Tibial nerve (tissue), 4 donors: ENCODE results near the gene C1orf52. TPM values are rescaled to one million over a fixed set of nuclear protein-coding genes. Genes with fewer than 3 reads are reported as not detected.

Experiments used
- DNase-seq, 2 donors: peaks; one replicate each; pipeline ENCODE4 v3.0.0-alpha.2; 2019; ENCODE audit warnings: low spot score in 2 of 2
- H3K27ac ChIP-seq, 4 donors: fragments of 200-600 bp; sonication (generic) in 3 of 4; one replicate each; pipeline ENCODE4 v1.5.1; 2017 to 2019; ENCODE audit warnings: mild to moderate bottlenecking in 1 of 4
- H3K27me3 ChIP-seq, 2 donors: fragments of 200-600 bp; sonication (generic) in 1 of 2; one replicate each; pipeline versions ENCODE4 v1.5.1 to v1.6.0; 2017 to 2019
- H3K36me3 ChIP-seq, 3 donors: fragments of 200-600 bp; sonication (generic); one replicate each; pipeline ENCODE4 v1.5.1; 2018 to 2019
- H3K4me1 ChIP-seq, 4 donors: fragments of 200-600 bp; sonication (generic) in 3 of 4; one replicate each; pipeline ENCODE4 v1.5.1; 2017 to 2019
- H3K4me3 ChIP-seq, 4 donors: fragments of 200-600 bp; sonication (generic) in 3 of 4; one replicate each; pipeline ENCODE4 v1.5.1; 2017 to 2019; ENCODE audit warnings: mild to moderate bottlenecking in 1 of 4, moderate library complexity in 1 of 4
- H3K9me3 ChIP-seq, 4 donors: fragments of 200-600 bp; sonication (generic) in 3 of 4; one replicate each; pipeline ENCODE4 v1.5.1; 2017 to 2019
- EP300 ChIP-seq, 2 donors: sonication (generic); formaldehyde crosslinking; IDR thresholded peaks; one replicate each; pipeline ENCODE4 v1.6.1; 2017; ENCODE audit warnings: antibody characterized with exemption in 2 of 2, mild to moderate bottlenecking in 1 of 2
- POLR2A ChIP-seq, 2 donors: fragments of 450-650 bp; IDR thresholded peaks; one replicate each; pipeline ENCODE4 v1.6.1; 2017; ENCODE audit warnings: antibody characterized with exemption in 2 of 2, mild to moderate bottlenecking in 2 of 2, moderate library complexity in 2 of 2
- WGBS, 2 donors: methylation state at CpG; one replicate each; pipeline ENCODE4 v1.1.5; 2018; 5-methylcytosine and 5-hydroxymethylcytosine counted together
- total RNA-seq, 4 donors: library from RNA; depleted of rRNA; stranded (reverse); fragments of >200 nt; gene quantifications; one replicate each; pipeline ENCODE4 v1.1.0, GENCODE V29; 2016
- TF ChIP-seq, protein P1 (sequence below), 5 experiments: fragments of 200-600 bp in 3 of 5; fragments of 450-650 bp in 2 of 5; sonication (generic) in 3 of 5; IDR thresholded peaks; one replicate each; pipeline ENCODE4 v1.5.1; 2016 to 2019; ENCODE audit warnings: antibody characterized with exemption in 5 of 5, mild to moderate bottlenecking in 3 of 5, moderate library complexity in 2 of 5

Gene C1orf52
- total RNA-seq, 4 donors from 2014 or later, result 12.7 to 34.8 (median 24.5) TPM

DNA sequence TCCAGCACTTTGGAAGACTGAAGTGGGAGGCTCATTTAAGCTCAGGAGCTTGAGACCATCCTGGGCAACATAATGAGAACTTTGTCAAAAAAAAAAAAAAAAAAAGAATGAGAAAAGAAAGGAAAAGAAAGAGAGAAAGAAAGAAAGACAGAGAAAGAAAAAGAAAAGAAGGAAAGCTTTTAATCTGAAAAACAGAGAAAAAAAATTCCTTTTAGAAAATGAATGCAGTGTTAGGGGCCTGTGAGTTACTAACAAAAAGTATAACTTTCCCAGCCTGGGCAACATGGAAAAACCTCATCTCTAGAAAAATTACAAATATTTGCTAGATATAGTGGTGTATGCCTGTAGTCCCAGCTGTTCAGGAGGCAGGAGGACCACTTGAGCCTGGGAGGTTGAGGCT, 42.8 kb downstream of the C1orf52 start:
- Histone ChIP-seq H3K4me3 (no peak overlapping the region), H3K9me3 (no peaks in the 10 kb centered on the region), H3K4me1 (no peaks in the 10 kb centered on the region), H3K36me3 (no peaks in the 10 kb centered on the region), H3K27me3 (no peaks in the 10 kb centered on the region), H3K27ac (no peak overlapping the region)
- DNase-seq, result no peak
- no peak for TF ChIP-seq EP300 (IDR thresholded peaks at IDR 0.05)
- TF ChIP-seq, protein P1, sequence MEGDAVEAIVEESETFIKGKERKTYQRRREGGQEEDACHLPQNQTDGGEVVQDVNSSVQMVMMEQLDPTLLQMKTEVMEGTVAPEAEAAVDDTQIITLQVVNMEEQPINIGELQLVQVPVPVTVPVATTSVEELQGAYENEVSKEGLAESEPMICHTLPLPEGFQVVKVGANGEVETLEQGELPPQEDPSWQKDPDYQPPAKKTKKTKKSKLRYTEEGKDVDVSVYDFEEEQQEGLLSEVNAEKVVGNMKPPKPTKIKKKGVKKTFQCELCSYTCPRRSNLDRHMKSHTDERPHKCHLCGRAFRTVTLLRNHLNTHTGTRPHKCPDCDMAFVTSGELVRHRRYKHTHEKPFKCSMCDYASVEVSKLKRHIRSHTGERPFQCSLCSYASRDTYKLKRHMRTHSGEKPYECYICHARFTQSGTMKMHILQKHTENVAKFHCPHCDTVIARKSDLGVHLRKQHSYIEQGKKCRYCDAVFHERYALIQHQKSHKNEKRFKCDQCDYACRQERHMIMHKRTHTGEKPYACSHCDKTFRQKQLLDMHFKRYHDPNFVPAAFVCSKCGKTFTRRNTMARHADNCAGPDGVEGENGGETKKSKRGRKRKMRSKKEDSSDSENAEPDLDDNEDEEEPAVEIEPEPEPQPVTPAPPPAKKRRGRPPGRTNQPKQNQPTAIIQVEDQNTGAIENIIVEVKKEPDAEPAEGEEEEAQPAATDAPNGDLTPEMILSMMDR (IDR thresholded peaks at IDR 0.05), result no peak
- no peak for TF ChIP-seq POLR2A (IDR thresholded peaks at IDR 0.05)

DNA sequence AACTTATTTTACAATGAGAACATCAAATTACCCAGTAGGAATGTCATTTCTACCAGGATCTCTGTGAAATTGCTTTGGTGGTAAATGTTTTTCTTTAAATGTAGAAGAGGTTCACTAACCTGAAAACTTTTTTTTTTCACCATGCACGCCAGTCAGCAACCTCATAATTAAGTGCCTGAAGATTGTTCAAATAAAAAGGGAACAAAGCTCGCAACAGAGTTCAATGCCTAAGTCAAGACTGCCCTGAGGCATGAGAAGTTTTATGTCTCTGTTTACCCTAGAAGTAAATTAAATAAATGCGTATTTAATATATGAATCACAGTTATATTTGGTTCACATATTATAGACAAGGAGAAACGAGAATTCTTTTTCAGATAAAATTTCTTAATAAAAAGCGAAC, 44.8 kb downstream of the C1orf52 start:
- H3K9me3 ChIP-seq, result no peaks in the 10 kb centered on the region
- no peak for DNase-seq
- no peak overlapping the region for H3K27ac ChIP-seq
- H3K4me3 ChIP-seq, result no peak overlapping the region
- H3K4me1 ChIP-seq, result no peaks in the 10 kb centered on the region
- WGBS, 2 donors, result 69 to 70% methylated on average over 5 of the region's 5 CpGs
- TF ChIP-seq POLR2A (IDR thresholded peaks at IDR 0.05) (no peak), EP300 (IDR thresholded peaks at IDR 0.05) (no peak)
- TF ChIP-seq, protein P1 (IDR thresholded peaks at IDR 0.05), result no peak
- H3K36me3 ChIP-seq, result no peaks in the 10 kb centered on the region
- no peaks in the 10 kb centered on the region for H3K27me3 ChIP-seq

DNA sequence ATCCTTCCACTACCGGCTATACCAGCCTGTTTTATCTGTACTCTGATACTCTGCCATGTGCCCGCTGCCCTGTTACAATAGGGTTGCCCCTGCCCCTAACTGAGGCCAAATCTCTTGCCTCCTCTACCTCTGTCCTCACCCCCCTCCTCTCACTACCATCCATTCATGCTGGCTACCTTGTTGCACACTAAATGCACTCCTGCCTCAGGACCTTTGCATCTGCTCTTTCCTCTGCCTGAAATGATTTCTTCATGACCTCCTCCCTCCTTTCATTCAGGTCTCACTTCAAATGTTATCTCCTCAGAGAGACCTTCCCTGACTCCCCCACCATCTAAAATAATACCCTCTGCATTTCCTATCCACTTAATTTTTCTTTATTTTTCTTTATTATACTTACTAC, 51.0 kb downstream of the C1orf52 start:
- Histone ChIP-seq H3K27ac (no peak overlapping the region), H3K27me3 (no peaks in the 10 kb centered on the region), H3K4me1 (no peaks in the 10 kb centered on the region), H3K9me3 (no peaks in the 10 kb centered on the region), H3K36me3 (no peaks in the 10 kb centered on the region), H3K4me3 (no peak overlapping the region)
- 87 to 94% methylated on average over 2 of the region's 2 CpGs for WGBS, 2 donors
- TF ChIP-seq POLR2A (IDR thresholded peaks at IDR 0.05), result no peak
- DNase-seq, result no peak

DNA sequence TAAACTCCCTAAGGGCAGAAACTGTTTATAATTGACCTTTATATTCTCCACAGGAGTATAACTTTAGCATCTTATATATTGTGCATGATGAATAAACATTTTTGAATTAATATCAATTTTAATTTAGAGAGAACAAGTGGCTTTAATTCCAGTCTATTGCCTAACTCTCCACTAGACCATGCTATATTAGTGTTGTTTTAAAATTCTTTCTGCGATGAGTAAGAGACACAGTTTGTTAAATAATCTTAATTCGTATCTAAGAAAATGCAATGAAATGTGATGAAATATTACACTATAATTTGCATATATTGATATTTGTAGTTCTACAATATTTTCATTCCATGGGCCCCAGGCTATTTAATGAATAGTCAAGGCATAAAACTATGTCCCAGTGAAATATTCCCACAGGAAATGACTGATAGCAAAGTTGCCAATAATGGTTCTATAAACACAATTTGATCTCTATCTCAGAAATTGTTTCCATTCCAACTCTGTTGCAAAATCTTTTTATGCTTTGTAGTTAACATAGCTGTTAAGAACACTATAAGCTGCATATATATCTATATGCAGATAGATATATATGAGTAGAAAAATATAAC, 55.8 kb downstream of the C1orf52 start:
- no peaks in the 10 kb centered on the region for H3K27me3 ChIP-seq
- H3K4me1 ChIP-seq, result peaks cover 0 to 26% (median 0%) of the 10 kb centered on the region in 4 donors
- H3K27ac ChIP-seq, result no peak overlapping the region
- no peak for DNase-seq
- TF ChIP-seq, protein P1 (IDR thresholded peaks at IDR 0.05), result no peak
- TF ChIP-seq EP300 (IDR thresholded peaks at IDR 0.05), result no peak
- no peak for TF ChIP-seq POLR2A (IDR thresholded peaks at IDR 0.05)
- WGBS, 2 donors, result 70 to 71% methylated on average over 2 of the region's 2 CpGs
- no peaks in the 10 kb centered on the region for H3K9me3 ChIP-seq
- H3K4me3 ChIP-seq, result no peak overlapping the region
- no peaks in the 10 kb centered on the region for H3K36me3 ChIP-seq

DNA sequence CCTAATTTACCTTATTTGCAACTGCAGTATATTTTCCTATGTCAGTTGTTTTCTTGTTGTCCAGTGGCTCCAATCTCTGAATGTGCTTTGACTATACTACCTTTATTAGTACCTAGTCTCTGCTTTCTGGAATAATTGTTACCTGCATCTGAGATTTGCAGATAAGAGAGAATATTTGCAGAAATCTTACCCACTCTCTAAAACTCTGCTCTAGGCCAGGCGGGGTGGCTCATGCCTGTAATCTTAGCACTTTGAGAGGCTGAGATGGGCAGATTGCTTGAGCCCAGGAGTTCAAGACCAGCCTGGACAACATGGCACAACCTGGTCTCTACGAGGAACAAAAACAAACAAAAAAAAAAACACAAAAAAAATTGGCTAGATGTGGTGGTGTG, 56.6 kb downstream of the C1orf52 start:
- H3K4me3 ChIP-seq, result no peak overlapping the region
- peaks cover 0 to 35% (median 0%) of the 10 kb centered on the region in 4 donors for H3K4me1 ChIP-seq
- WGBS, 2 donors, result 86 to 96% methylated on average over 2 of the region's 2 CpGs
- no peak overlapping the region for H3K27ac ChIP-seq
- DNase-seq, result no peak
- no peaks in the 10 kb centered on the region for H3K36me3 ChIP-seq
- TF ChIP-seq, protein P1 (IDR thresholded peaks at IDR 0.05), result no peak
- TF ChIP-seq EP300 (IDR thresholded peaks at IDR 0.05), result no peak
- TF ChIP-seq POLR2A (IDR thresholded peaks at IDR 0.05), result no peak
- no peaks in the 10 kb centered on the region for H3K27me3 ChIP-seq
- no peaks in the 10 kb centered on the region for H3K9me3 ChIP-seq
